WERI-Rb-1 (cell line): Measurements from ENCODE around the gene TOPBP1.
"Not testable (repeated sequence)": the region's sequence is repeated elsewhere in the genome, so short reads cannot be mapped to it uniquely, and the experiment has no call there.

Experiments used
- DNase-seq: peaks from one replicate; pipeline ENCODE4 v3.0.0-alpha.2; 2020
- H3K27ac ChIP-seq: fragments of 250-450 bp; sonication (Bioruptor Pico); 2 replicates; pipeline ENCODE4 v1.5.1; 2020; ENCODE audit warnings: mild to moderate bottlenecking, moderate library complexity
- H3K27me3 ChIP-seq: fragments of 250-450 bp; sonication (Bioruptor Pico); 2 replicates; pipeline ENCODE4 v1.5.1; 2021; ENCODE audit warnings: mild to moderate bottlenecking, low read depth, moderate library complexity; ENCODE audit not compliant: insufficient read depth, severe bottlenecking
- H3K36me3 ChIP-seq: fragments of 250-450 bp; sonication (Bioruptor Pico); 2 replicates; pipeline ENCODE4 v1.5.1; 2020; ENCODE audit warnings: mild to moderate bottlenecking, moderate library complexity
- H3K4me3 ChIP-seq: 2 replicates; pipeline ENCODE4 v1.5.1; 2011; ENCODE audit warnings: low read depth, mild to moderate bottlenecking, control low read depth, low read length
- H3K9me3 ChIP-seq: fragments of 250-450 bp; sonication (Bioruptor Pico); 2 replicates; pipeline ENCODE4 v1.5.1; 2021; ENCODE audit warnings: mild to moderate bottlenecking, moderate library complexity; ENCODE audit not compliant: severe bottlenecking
- CTCF ChIP-seq: IDR thresholded peaks from 2 replicates; pipeline ENCODE4 v1.5.1; 2011; ENCODE audit warnings: low read depth, mild to moderate bottlenecking, control low read depth, inconsistent platforms, low read length

TOPBP1 gene

GRCh38 chr3:133670525-133670995 is 8.8 kb upstream of the TOPBP1 start:
- Histone ChIP-seq H3K9me3 (no peaks in the 10 kb centered on the region), H3K36me3 (no peaks in the 10 kb centered on the region), H3K27me3 (no peaks in the 10 kb centered on the region), H3K4me3 (no peak overlapping the region), H3K27ac (no peak overlapping the region)
- DNase-seq: no peak
- no peak for TF ChIP-seq CTCF

- H3K4me3 ChIP-seq: no peak overlapping the region
- no peaks in the 10 kb centered on the region for H3K9me3 ChIP-seq
- H3K36me3 ChIP-seq: no peaks in the 10 kb centered on the region
- H3K27ac ChIP-seq: no peak overlapping the region
- TF ChIP-seq CTCF: no peak
- H3K27me3 ChIP-seq: no peaks in the 10 kb centered on the region
- no peak for DNase-seq
Observed at GRCh38 chr3:133669949-133670524, 8.3 kb upstream of the TOPBP1 start.

- no peak for DNase-seq
- Histone ChIP-seq H3K4me3 (no peak overlapping the region), H3K27ac (no peak overlapping the region), H3K36me3 (no peaks in the 10 kb centered on the region), H3K9me3 (no peaks in the 10 kb centered on the region), H3K27me3 (no peaks in the 10 kb centered on the region)
- no peak for TF ChIP-seq CTCF
Observed at GRCh38 chr3:133667118-133667517, 5.4 kb upstream of the TOPBP1 start.

- H3K36me3 ChIP-seq, DNase-seq, H3K4me3 ChIP-seq, H3K27me3 ChIP-seq, H3K9me3 ChIP-seq, H3K27ac ChIP-seq: not testable (repeated sequence)
Observed at GRCh38 chr3:133665188-133665587, 3.4 kb upstream of the TOPBP1 start.

GRCh38 chr3:133663569-133664313 is 2.0 kb upstream of the TOPBP1 start:
- Histone ChIP-seq H3K9me3 (no peaks in the 10 kb centered on the region), H3K27ac (no peak overlapping the region), H3K27me3 (no peaks in the 10 kb centered on the region), H3K4me3 (no peak overlapping the region), H3K36me3 (peaks cover 4% of the 10 kb centered on the region)
- TF ChIP-seq CTCF: peak; percentile 81
- DNase-seq: peak; percentile 47

GRCh38 chr3:133662278-133662651 is 524 bp upstream of the TOPBP1 start:
- H3K4me3 ChIP-seq: peak overlapping the region; percentile 99
- peak; percentile 30 for DNase-seq
- TF ChIP-seq CTCF: 0 out of 2 replicates have a peak, but pooled peaks have one; percentile 22
- peaks cover 16% of the 10 kb centered on the region for H3K36me3 ChIP-seq
- H3K27ac ChIP-seq: peak overlapping the region; percentile 83
- no peaks in the 10 kb centered on the region for H3K27me3 ChIP-seq
- no peaks in the 10 kb centered on the region for H3K9me3 ChIP-seq
